Measurements from ENCODE around the gene HSPH1. TPM values are rescaled to one million over a fixed set of nuclear protein-coding genes. Genes with fewer than 3 reads are reported as not detected.

Gene HSPH1
- total RNA-seq, 1 experiment from 2014 or later = 105 TPM

GRCh38 chr13:31195616-31196015 lies 33.9 kb upstream of the HSPH1 start:
- no peak overlapping the region for H3K4me3 ChIP-seq
- no peak overlapping the region for H3K27ac ChIP-seq
- H3K9me2 ChIP-seq (ENCODE audit: insufficient read depth) = no peaks in the 10 kb centered on the region
- BruUV-seq (replicated peaks) = no TSS peak
- ChIA-PET POLR2A (ENCODE audit: unreplicated experiment) (no interaction called here), CTCF (no interaction called here)
- no peak overlapping the region for H2AFZ ChIP-seq
- no peaks in the 10 kb centered on the region for H3F3A ChIP-seq (ENCODE audit: insufficient read depth, low read depth)
- H3K36me3 ChIP-seq (ENCODE audit: low read depth) = no peaks in the 10 kb centered on the region
- H3K27me3 ChIP-seq (ENCODE audit: insufficient read depth, low read depth) = no peaks in the 10 kb centered on the region
- intact Hi-C loops (cut with micrococcal nuclease; ENCODE audit: unreplicated experiment) = no loop called here
- H4K20me1 ChIP-seq (ENCODE audit: insufficient read depth) = no peaks in the 10 kb centered on the region
- no peak for TF ChIP-seq EZH2 (IDR thresholded peaks at IDR 0.05; ENCODE audit: low read depth)
- no peak for TF ChIP-seq CTCF (conservative IDR thresholded peaks at IDR 0.05)
- no peaks in the 10 kb centered on the region for H3K9me3 ChIP-seq (ENCODE audit: insufficient read depth, low read depth)
- DNase-seq = no peak
- no peaks in the 10 kb centered on the region for H3K79me2 ChIP-seq (ENCODE audit: low read depth)
- H3K4me1 ChIP-seq (replicated peaks; ENCODE audit: insufficient read depth) = 0 out of 2 replicates have a peak, but pooled peaks cover 4% of the 10 kb centered on the region
- no peak overlapping the region for H3K4me2 ChIP-seq

- Histone ChIP-seq H2AFZ (no peak overlapping the region), H3K27me3 (ENCODE audit: insufficient read depth, low read depth) (no peaks in the 10 kb centered on the region), H3K9me3 (ENCODE audit: insufficient read depth, low read depth) (no peaks in the 10 kb centered on the region), H3F3A (ENCODE audit: insufficient read depth, low read depth) (no peaks in the 10 kb centered on the region), H3K4me3 (no peak overlapping the region), H3K79me2 (ENCODE audit: low read depth) (no peaks in the 10 kb centered on the region), H3K9me2 (ENCODE audit: insufficient read depth) (no peaks in the 10 kb centered on the region), H3K36me3 (ENCODE audit: low read depth) (no peaks in the 10 kb centered on the region), H3K4me1 (replicated peaks; ENCODE audit: insufficient read depth) (no peaks in the 10 kb centered on the region), H4K20me1 (ENCODE audit: insufficient read depth) (no peaks in the 10 kb centered on the region), H3K4me2 (no peak overlapping the region), H3K27ac (no peak overlapping the region)
- no peak for TF ChIP-seq CTCF (conservative IDR thresholded peaks at IDR 0.05)
- no peak for TF ChIP-seq EZH2 (IDR thresholded peaks at IDR 0.05; ENCODE audit: low read depth)
- CTCF ChIA-PET = no interaction called here
- no TSS peak for BruUV-seq (replicated peaks)
- intact Hi-C loops (cut with micrococcal nuclease; ENCODE audit: unreplicated experiment) = no loop called here
- DNase-seq = no peak
- POLR2A ChIA-PET (ENCODE audit: unreplicated experiment) = no interaction called here
These were observed 30.6 kb upstream of the HSPH1 start for GRCh38 chr13:31192306-31192705.

GRCh38 chr13:31191748-31192147 lies 30.0 kb upstream of the HSPH1 start:
- DNase-seq = no peak
- Histone ChIP-seq H3K9me2 (ENCODE audit: insufficient read depth) (no peaks in the 10 kb centered on the region), H3K36me3 (ENCODE audit: low read depth) (no peaks in the 10 kb centered on the region), H3K27ac (no peak overlapping the region), H3K9me3 (ENCODE audit: insufficient read depth, low read depth) (no peaks in the 10 kb centered on the region), H3K4me1 (replicated peaks; ENCODE audit: insufficient read depth) (no peaks in the 10 kb centered on the region), H3K4me2 (no peak overlapping the region), H2AFZ (no peak overlapping the region), H4K20me1 (ENCODE audit: insufficient read depth) (no peaks in the 10 kb centered on the region), H3K27me3 (ENCODE audit: insufficient read depth, low read depth) (no peaks in the 10 kb centered on the region), H3K4me3 (no peak overlapping the region), H3F3A (ENCODE audit: insufficient read depth, low read depth) (no peaks in the 10 kb centered on the region), H3K79me2 (ENCODE audit: low read depth) (no peaks in the 10 kb centered on the region)
- TF ChIP-seq CTCF (conservative IDR thresholded peaks at IDR 0.05) = no peak
- TF ChIP-seq EZH2 (IDR thresholded peaks at IDR 0.05; ENCODE audit: low read depth) = no peak
- ChIA-PET CTCF (no interaction called here), POLR2A (ENCODE audit: unreplicated experiment) (no interaction called here)
- no TSS peak for BruUV-seq (replicated peaks)
- intact Hi-C loops (cut with micrococcal nuclease; ENCODE audit: unreplicated experiment) = no loop called here

All from PC-9 (cell line).